SKM-1 (cell line): ENCODE results near the gene MAPK8.

Source experiments
- DNase-seq: peaks from one replicate; lab custom pipeline; 2025; ENCODE audit not compliant: unreplicated experiment; lab: John Stamatoyannopoulos, UW

The MAPK8 gene

GRCh38 chr10:48459270-48460150 lies 153.0 kb downstream of the MAPK8 start:
- no peak for DNase-seq

GRCh38 chr10:48460182-48460581 lies 153.7 kb downstream of the MAPK8 start:
- no peak for DNase-seq

GRCh38 chr10:48461623-48462481 lies 155.4 kb downstream of the MAPK8 start:
- DNase-seq: no peak

- DNase-seq: no peak
Observed at GRCh38 chr10:48462482-48463020, 156.1 kb downstream of the MAPK8 start.

- DNase-seq: no peak
Observed at GRCh38 chr10:48463318-48464003, 157.0 kb downstream of the MAPK8 start.

GRCh38 chr10:48464121-48464870 lies 157.8 kb downstream of the MAPK8 start:
- DNase-seq: no peak

- no peak for DNase-seq
Observed at GRCh38 chr10:48464871-48465736, 158.6 kb downstream of the MAPK8 start.

GRCh38 chr10:48465860-48466521 lies 159.5 kb downstream of the MAPK8 start:
- no peak for DNase-seq

- DNase-seq: no peak
Observed at GRCh38 chr10:48466611-48467240, 160.2 kb downstream of the MAPK8 start.

GRCh38 chr10:48467669-48468068 lies 161.2 kb downstream of the MAPK8 start:
- no peak for DNase-seq

- DNase-seq: no peak
Observed at GRCh38 chr10:48468130-48468790, 161.8 kb downstream of the MAPK8 start.

- DNase-seq: no peak
Observed at GRCh38 chr10:48468866-48469511, 162.5 kb downstream of the MAPK8 start.

GRCh38 chr10:48469516-48470020 lies 163.1 kb downstream of the MAPK8 start:
- no peak for DNase-seq

GRCh38 chr10:48470115-48470892 lies 163.8 kb downstream of the MAPK8 start:
- no peak for DNase-seq

- DNase-seq: no peak
Observed at GRCh38 chr10:48470893-48471805, 164.7 kb downstream of the MAPK8 start.
